Esophagus squamous epithelium (tissue), 4 donors: ENCODE measurements around the gene EPHA8.

Source experiments
- POLR2A ChIP-seq, 4 donors: fragments of 450-650 bp; IDR thresholded peaks; one replicate each; pipeline ENCODE4 v1.6.1; 2017; ENCODE audit warnings: antibody characterized with exemption in 4 of 4, mild to moderate bottlenecking in 4 of 4, moderate library complexity in 3 of 4
- TF ChIP-seq, protein P1 (sequence below), 6 experiments: fragments of 450-650 bp in 4 of 6; fragments of 200-600 bp in 2 of 6; sonication (generic) in 2 of 6; IDR thresholded peaks; one replicate each; pipeline ENCODE4 v1.5.1; 2016 to 2019; ENCODE audit warnings: antibody characterized with exemption in 6 of 6, mild to moderate bottlenecking in 4 of 6, moderate library complexity in 4 of 6

DNA sequence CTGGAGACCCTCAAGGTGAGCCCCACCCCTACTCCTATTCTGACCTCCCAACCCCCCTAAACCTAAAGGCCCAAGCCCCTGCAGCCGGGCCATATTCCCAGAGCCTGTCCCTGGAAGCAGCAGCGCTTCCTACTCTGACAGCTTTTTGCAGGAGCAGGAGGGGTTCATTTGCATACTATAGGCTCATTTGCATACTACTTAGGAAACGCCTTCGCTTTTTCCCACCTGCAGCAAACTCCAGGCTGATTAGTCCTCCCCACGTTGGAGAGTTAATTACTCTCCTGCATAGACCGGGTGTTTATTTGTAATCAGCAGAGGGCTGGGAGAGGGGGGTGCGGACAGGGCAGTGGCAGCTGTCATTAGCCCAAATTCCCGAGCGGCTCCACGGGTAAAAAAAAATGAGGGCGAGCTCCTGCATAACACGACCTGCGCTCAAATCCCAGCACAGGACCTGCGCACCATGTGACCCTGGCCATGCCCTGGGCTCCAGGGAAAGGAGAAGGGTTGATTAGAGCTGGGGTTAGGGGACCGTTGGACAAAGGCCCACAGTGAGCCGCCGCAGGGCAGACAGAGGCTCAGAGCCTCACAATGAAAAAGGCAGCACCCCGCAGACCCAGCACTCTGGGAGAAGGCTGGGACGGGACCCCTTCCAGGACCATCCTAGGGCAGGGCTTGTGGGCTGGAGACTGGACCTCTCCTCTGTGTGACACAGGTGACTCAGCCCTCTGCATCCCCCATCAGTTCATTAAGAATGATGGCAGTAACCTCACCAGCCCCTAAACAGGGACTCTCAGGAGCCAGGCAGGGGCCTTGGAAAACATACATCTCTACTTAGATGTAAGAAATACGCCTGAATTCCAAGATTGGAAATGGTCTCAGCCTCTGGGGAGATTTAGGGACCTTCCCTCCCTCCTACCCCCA, 63.2 kb downstream of the EPHA8 start:
- TF ChIP-seq, protein P1, sequence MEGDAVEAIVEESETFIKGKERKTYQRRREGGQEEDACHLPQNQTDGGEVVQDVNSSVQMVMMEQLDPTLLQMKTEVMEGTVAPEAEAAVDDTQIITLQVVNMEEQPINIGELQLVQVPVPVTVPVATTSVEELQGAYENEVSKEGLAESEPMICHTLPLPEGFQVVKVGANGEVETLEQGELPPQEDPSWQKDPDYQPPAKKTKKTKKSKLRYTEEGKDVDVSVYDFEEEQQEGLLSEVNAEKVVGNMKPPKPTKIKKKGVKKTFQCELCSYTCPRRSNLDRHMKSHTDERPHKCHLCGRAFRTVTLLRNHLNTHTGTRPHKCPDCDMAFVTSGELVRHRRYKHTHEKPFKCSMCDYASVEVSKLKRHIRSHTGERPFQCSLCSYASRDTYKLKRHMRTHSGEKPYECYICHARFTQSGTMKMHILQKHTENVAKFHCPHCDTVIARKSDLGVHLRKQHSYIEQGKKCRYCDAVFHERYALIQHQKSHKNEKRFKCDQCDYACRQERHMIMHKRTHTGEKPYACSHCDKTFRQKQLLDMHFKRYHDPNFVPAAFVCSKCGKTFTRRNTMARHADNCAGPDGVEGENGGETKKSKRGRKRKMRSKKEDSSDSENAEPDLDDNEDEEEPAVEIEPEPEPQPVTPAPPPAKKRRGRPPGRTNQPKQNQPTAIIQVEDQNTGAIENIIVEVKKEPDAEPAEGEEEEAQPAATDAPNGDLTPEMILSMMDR (IDR thresholded peaks at IDR 0.05) = no peak
- no peak for TF ChIP-seq POLR2A (IDR thresholded peaks at IDR 0.05)
